Measurements from ENCODE around the gene PAQR5. TPM values are rescaled to one million over a fixed set of nuclear protein-coding genes. Genes with fewer than 3 reads are reported as not detected.
"Not testable (repeated sequence)": the region's sequence is repeated elsewhere in the genome, so short reads cannot be mapped to it uniquely, and the experiment has no call there.

PAQR5 gene
- total and polyA plus RNA-seq, 4 donors = 2.3 to 22.6 (median 10.5) TPM

DNA sequence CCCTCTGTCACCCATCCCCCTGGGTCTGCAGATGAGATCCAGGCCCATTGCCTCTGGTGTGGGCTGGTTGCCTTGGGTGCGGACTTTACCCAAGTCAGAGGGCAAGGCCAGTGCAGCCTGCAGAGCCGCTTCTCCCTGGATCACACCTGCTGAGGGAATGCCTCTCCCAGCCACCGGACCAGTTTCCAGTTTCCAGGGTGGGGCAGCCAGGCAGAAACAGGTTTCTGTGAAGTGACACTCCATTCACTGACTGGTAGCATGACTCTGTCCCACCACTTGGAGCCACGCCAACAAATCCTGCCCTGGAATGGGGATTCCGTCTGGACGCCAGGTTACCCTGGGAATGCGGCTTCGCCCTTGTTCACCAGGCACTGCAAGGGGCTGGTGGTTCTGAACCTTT lies 30.0 kb downstream of the PAQR5 start:
- TF ChIP-seq, protein P1, sequence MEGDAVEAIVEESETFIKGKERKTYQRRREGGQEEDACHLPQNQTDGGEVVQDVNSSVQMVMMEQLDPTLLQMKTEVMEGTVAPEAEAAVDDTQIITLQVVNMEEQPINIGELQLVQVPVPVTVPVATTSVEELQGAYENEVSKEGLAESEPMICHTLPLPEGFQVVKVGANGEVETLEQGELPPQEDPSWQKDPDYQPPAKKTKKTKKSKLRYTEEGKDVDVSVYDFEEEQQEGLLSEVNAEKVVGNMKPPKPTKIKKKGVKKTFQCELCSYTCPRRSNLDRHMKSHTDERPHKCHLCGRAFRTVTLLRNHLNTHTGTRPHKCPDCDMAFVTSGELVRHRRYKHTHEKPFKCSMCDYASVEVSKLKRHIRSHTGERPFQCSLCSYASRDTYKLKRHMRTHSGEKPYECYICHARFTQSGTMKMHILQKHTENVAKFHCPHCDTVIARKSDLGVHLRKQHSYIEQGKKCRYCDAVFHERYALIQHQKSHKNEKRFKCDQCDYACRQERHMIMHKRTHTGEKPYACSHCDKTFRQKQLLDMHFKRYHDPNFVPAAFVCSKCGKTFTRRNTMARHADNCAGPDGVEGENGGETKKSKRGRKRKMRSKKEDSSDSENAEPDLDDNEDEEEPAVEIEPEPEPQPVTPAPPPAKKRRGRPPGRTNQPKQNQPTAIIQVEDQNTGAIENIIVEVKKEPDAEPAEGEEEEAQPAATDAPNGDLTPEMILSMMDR (IDR thresholded peaks at IDR 0.05; ENCODE audit: control extremely low read depth, extremely low read depth) = no peak
- H3K27me3 ChIP-seq (ENCODE audit: control insufficient read depth in 3 of 3, insufficient read depth in 3 of 3, low read length in 2 of 3) = no peaks in the 10 kb centered on the region
- DNase-seq = peak in 1 of 3 donors; percentile 15
- 74 to 78% methylated on average over 8 of the region's 8 CpGs for WGBS, 2 donors
- peaks cover 0 to 10% (median 1%) of the 10 kb centered on the region in 5 donors for H3K4me1 ChIP-seq (ENCODE audit: control insufficient read depth in 5 of 5, insufficient read depth in 5 of 5, low read length in 5 of 5)
- H3K9ac ChIP-seq (ENCODE audit: insufficient read depth in 1 of 2, low read length in 2 of 2) = no peak overlapping the region
- H3K4me3 ChIP-seq = no peak overlapping the region
- peaks cover 0 to 4% (median 0%) of the 10 kb centered on the region in 4 donors for H3K9me3 ChIP-seq (ENCODE audit: control insufficient read depth in 4 of 4, insufficient read depth in 3 of 4, low read length in 3 of 4)
- no peak for ATAC-seq (ENCODE audit: insufficient read depth, low FRiP score)
- H3K36me3 ChIP-seq (ENCODE audit: control insufficient read depth in 4 of 4, insufficient read depth in 4 of 4, low read length in 4 of 4) = no peaks in the 10 kb centered on the region
- H3K27ac ChIP-seq (ENCODE audit: low read depth in 1 of 2, low read length in 1 of 2) = no peak overlapping the region

DNA sequence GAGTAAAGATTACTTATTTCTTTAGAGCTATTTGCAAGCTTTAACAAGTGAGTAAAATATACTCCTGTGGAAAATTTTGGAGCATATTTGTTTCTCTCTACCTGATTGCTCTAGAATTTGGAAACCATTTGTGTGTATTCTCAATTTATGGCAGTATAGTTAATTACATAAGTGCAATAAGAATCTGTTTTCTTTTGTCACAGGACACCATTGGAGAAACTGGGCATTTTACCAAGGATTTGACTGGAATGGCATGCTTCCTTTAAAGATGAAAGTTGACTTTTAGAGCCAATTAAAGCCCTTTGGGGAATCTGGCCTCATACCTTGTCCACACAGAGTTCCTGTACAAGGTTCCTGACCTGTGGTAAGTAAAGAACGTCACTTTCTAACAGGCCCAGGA lies 38.4 kb downstream of the PAQR5 start:
- no peaks in the 10 kb centered on the region for H3K36me3 ChIP-seq (ENCODE audit: control insufficient read depth in 4 of 4, insufficient read depth in 4 of 4, low read length in 4 of 4)
- no peak overlapping the region for H3K9ac ChIP-seq (ENCODE audit: insufficient read depth in 1 of 2, low read length in 2 of 2)
- WGBS, 2 donors = 57 to 81% methylated on average over 1 of the region's 1 CpG
- H3K9me3 ChIP-seq (ENCODE audit: control insufficient read depth in 4 of 4, insufficient read depth in 3 of 4, low read length in 3 of 4) = no peaks in the 10 kb centered on the region
- H3K4me3 ChIP-seq = no peak overlapping the region
- H3K27me3 ChIP-seq (ENCODE audit: control insufficient read depth in 3 of 3, insufficient read depth in 3 of 3, low read length in 2 of 3) = no peaks in the 10 kb centered on the region
- DNase-seq = no peak
- no peak for ATAC-seq (ENCODE audit: insufficient read depth, low FRiP score)
- TF ChIP-seq, protein P1 (IDR thresholded peaks at IDR 0.05; ENCODE audit: control extremely low read depth, extremely low read depth) = no peak
- H3K27ac ChIP-seq (ENCODE audit: low read depth in 1 of 2, low read length in 1 of 2) = no peak overlapping the region
- peaks cover 0 to 1% (median 0%) of the 10 kb centered on the region in 5 donors for H3K4me1 ChIP-seq (ENCODE audit: control insufficient read depth in 5 of 5, insufficient read depth in 5 of 5, low read length in 5 of 5)

DNA sequence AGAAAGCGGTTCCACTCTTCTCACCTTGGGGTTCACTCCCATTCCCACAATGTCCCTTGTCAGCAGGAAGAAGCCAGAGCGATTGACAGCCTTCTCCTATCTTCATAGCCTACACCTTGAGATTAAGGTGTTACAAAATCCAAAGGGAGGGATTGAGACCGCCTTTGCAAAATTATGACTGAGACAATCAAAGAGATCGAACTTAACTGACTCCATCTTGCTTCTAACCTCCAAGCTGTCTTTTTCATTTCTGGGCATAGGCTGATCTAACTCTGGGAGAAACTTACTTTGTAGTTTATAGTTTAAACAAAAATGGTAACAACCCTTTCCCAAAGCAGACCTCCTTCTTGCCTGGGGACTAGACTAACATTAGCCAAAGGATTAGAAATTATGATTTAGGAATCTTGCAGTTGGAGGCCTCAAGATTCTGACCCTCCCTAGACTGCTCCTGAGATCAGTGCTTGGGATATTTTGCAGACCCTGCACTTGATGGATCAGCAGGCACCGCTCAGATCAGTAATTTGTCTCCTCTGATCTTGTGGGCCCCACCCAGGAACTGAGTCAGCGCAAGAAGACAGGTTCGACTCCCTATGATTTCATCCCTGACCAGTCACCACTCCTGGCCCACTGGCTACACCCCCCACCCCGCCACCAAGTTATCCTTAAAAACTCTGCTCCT lies 40.0 kb downstream of the PAQR5 start:
- Histone ChIP-seq H3K9me3 (ENCODE audit: control insufficient read depth in 4 of 4, insufficient read depth in 3 of 4, low read length in 3 of 4) (no peaks in the 10 kb centered on the region), H3K4me3 (no peak overlapping the region), H3K9ac (ENCODE audit: insufficient read depth in 1 of 2, low read length in 2 of 2) (no peak overlapping the region), H3K27me3 (ENCODE audit: control insufficient read depth in 3 of 3, insufficient read depth in 3 of 3, low read length in 2 of 3) (no peaks in the 10 kb centered on the region), H3K27ac (ENCODE audit: low read depth in 1 of 2, low read length in 1 of 2) (no peak overlapping the region), H3K36me3 (ENCODE audit: control insufficient read depth in 4 of 4, insufficient read depth in 4 of 4, low read length in 4 of 4) (no peaks in the 10 kb centered on the region), H3K4me1 (ENCODE audit: control insufficient read depth in 5 of 5, insufficient read depth in 5 of 5, low read length in 5 of 5) (peaks cover 0 to 1% (median 0%) of the 10 kb centered on the region in 5 donors)
- ATAC-seq (ENCODE audit: insufficient read depth, low FRiP score) (no peak), DNase-seq (no peak)
- TF ChIP-seq, protein P1 (IDR thresholded peaks at IDR 0.05; ENCODE audit: control extremely low read depth, extremely low read depth) = no peak
- WGBS, 2 donors = 90% methylated on average over 8 of the region's 8 CpGs

DNA sequence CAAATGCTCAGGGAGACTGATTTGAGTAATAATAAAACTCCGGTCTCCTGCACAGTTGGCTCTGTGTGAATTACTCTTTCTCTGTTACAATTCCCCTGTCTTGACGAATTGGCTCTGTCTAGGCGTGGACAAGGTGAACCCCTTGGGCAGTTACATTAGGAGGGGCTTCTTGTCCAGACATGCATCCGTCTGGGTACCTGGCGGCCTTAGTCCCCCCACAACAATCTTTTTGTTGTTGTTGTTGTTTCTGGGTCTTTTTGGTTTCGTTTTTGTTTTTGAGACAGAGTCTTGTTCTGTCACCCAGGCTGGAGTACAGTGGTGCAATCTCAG lies 40.5 kb downstream of the PAQR5 start:
- not testable (repeated sequence) for H3K9me3 ChIP-seq (ENCODE audit: control insufficient read depth in 4 of 4, insufficient read depth in 3 of 4, low read length in 3 of 4); H3K4me3 ChIP-seq; H3K27ac ChIP-seq (ENCODE audit: low read depth in 1 of 2, low read length in 1 of 2); DNase-seq; ATAC-seq (ENCODE audit: insufficient read depth, low FRiP score); H3K9ac ChIP-seq (ENCODE audit: insufficient read depth in 1 of 2, low read length in 2 of 2); H3K36me3 ChIP-seq (ENCODE audit: control insufficient read depth in 4 of 4, insufficient read depth in 4 of 4, low read length in 4 of 4); H3K4me1 ChIP-seq (ENCODE audit: control insufficient read depth in 5 of 5, insufficient read depth in 5 of 5, low read length in 5 of 5); H3K27me3 ChIP-seq (ENCODE audit: control insufficient read depth in 3 of 3, insufficient read depth in 3 of 3, low read length in 2 of 3)
- WGBS, 2 donors = 95 to 98% methylated on average over 6 of the region's 6 CpGs
